DMS153 (cell line): ENCODE measurements around the gene MCM3AP.
"Not testable (repeated sequence)": the region's sequence is repeated elsewhere in the genome, so short reads cannot be mapped to it uniquely, and the experiment has no call there.

Experiments
- DNase-seq: peaks from one replicate; lab custom pipeline; 2025; lab: John Stamatoyannopoulos, UW

Gene MCM3AP

GRCh38 chr21:46203203-46203600 lies 82.2 kb downstream of the MCM3AP start:
- DNase-seq: no peak

DNA sequence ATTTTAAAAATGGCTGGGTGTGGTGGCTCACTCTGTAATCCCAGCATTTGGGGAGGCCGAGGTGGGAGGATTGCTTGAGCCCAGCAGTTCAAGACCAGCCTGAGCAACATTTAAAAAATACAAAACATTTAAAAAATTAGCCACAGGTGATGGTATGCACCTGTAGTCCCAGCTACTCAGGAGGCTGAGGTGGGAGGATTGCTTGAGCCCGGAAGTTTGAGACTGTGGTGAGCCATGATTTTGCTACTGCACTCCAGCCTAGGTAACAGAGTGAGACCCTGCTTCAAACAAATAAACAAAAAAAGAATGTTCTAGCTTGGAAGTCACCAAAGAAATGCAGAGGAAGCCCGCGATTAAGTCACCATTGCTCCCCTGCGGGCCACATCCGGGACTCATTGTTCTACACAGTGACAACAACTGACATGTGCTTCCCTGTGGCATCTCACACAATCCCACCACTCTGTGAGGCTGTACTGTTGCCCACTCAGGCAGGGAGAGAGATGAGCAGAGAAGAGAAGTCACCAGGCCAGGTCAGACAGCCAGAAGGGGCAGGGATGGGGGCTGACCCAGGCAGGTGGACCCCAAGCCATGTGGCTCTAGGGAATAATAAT lies 82.7 kb downstream of the MCM3AP start:
- no peak for DNase-seq

DNA sequence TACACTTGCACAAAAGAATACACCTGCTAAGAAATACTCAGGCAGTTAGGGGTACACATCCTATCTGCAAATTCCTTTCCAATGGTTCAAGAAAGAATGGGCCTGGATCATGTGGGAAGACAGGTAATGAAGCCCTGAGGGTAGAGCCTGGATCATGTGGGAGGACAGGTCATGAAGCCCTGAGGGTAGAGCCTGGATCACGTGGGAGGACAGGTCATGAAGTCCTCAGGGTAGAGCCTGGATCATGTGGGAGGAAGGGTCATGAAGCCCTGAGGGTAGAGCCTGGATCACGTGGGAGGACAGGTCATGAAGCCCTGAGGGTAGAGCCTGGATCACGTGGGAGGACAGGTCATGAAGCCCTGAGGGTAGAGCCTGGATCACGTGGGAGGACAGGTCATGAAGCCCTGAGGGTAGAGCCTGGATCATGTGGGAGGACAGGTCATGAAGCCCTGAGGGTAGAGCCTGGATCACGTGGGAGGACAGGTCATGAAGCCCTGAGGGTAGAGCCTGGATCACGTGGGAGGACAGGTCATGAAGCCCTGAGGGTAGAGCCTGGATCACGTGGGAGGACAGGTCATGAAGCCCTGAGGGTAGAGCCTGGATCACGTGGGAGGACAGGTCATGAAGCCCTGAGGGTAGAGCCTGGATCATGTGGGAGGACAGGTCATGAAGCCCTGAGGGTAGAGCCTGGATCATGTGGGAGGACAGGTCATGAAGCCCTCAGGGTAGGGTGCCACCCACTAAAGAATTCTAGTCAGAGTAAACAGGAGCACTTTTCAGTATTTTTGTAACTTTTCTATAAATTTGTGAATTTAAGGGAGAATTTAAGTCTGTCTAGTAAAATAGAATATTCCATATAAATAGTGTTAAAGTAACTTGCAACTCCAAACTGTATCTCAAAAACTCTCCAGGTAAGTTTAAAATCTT lies 84.3 kb downstream of the MCM3AP start:
- not testable (repeated sequence) for DNase-seq

DNA sequence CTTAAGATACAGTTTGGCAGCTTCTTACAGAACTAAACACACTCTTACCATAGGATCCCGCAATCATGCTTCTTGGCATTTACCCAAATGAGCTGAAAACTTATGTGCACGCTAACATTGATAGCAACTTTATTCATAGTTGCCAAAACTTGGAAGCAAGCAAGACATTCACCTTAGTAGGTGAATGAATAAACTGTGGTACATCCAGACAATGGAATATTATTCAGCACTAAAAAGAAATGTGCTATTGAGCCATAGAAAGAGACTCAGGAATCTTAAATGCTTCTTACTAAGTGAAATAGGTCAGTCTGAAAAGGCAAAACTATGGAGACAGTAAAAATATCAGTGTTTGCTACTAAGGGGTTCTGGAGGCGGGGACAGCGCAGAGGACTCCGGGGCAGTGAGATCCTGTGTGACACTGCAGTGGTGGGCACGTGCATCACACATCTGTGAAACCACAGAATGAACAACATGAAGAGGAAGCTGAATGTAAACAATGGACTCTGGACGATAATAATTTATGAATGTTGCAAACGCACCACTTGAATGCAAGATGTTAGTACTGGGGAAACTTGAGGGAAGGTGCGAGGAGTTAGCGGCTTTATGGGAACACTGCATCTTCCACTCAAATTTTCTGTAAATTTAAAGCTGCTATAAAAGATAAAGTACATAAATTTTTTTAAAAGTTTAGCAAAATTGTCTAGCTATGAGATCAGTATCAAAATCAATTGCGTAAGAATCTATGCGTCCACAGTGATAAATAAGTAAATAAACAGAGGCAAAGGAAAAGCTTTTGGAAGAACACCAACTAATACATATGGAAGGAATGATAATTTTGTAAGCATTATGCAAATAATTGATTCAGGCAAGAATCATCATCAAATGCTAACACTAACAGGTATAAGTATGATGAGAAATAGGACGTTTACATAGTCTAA lies 85.7 kb downstream of the MCM3AP start:
- no peak for DNase-seq

- no peak for DNase-seq
Observed at GRCh38 chr21:46196733-46197132, 88.7 kb downstream of the MCM3AP start.

DNA sequence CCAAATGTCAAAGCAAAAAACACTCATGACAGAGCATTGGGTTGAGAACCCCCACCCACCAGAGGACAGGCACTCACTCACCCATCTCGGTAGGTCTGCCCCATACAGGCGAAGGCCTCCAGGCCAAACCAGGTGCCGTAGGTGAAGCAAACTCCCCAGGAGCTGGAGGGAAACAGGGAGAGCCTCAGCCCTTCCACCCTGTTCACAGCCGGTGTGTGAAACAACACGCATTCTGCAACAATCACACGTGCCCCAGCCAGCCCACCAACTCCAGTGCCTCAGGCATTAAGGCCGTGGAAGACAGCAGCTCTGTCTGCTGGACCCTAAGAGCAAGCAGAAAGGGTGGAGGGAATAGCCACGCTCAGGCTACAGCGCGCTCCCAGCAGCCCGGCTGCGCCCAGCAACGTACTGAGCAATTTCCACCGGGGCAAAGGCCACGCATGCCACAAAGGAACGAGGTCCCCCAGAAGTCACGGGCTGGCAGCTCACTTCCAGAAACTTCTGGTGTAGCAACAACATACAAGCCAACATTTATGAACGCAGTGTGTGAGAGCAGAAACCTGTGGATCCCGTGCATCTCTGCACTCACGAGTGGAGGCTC lies 89.7 kb downstream of the MCM3AP start:
- DNase-seq: no peak

DNA sequence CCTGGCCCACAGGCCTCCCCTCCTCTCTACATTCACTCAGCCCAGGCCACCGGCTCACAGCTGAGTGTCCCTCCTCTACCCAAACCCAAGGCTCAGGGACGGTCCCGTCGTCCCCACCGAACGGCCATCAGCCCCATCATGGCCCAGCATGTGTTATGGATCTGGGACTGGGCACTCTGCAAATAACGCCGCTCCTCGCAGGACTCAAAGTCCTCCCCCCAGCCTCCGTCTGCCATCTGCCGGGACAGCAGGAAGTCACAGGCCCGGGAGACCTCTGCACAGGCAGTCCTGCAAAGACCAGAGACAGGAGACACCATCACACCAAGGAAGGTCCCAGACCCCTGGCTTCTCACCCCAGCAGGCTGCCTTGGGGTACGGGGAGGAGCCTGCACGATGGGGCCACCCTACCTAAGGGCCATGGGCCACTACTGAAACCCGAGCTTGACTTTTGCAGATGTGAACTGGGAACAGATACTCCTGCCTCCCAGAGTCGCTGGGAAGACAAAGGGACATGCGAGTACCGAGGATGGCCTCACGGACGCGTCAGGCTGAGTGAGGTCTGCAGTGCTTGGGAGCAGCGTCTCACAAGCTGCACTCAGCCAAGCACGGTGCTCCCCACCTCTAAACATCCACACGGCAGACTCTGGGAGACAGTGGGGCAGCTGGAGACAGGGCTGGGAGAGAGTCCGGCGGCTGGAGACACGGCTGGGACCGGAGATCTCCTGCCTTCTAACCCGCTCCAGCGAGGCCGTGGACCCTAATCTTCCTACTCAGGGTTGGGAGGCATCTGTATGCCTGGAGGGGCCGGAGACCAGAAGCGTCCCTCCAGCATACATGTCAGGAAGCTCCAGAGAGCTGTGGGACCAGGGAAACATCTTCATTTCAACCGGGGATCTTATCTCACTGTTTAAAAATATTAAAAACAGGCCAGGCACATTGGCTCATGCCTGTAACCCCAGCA lies 90.8 kb downstream of the MCM3AP start:
- no peak for DNase-seq

DNA sequence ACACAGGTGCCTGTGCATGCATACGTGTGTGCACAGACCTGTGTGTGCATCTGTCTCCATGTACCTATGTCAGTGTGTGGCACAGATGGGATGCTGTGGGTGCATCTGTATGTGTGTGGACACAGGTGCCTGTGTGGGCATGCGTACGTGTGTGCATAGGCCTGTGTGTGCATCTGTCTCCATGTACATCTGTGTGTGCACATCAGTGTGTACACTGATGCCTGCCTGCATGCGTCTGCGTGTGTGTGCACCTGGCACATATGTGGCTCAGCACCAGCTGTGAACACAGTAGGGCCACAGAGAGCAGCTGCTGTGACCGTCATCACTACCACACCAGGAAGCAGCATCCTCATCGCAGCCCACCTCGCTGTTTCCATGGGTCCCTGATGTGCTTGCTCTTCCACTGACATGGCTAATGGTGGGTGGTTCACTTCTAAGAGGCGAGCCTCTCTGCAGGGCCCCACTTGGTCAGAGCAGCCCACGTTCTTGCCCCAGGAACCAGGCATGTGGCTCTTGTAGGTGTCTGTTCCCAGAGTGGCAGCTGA lies 91.5 kb downstream of the MCM3AP start:
- DNase-seq: no peak

DNA sequence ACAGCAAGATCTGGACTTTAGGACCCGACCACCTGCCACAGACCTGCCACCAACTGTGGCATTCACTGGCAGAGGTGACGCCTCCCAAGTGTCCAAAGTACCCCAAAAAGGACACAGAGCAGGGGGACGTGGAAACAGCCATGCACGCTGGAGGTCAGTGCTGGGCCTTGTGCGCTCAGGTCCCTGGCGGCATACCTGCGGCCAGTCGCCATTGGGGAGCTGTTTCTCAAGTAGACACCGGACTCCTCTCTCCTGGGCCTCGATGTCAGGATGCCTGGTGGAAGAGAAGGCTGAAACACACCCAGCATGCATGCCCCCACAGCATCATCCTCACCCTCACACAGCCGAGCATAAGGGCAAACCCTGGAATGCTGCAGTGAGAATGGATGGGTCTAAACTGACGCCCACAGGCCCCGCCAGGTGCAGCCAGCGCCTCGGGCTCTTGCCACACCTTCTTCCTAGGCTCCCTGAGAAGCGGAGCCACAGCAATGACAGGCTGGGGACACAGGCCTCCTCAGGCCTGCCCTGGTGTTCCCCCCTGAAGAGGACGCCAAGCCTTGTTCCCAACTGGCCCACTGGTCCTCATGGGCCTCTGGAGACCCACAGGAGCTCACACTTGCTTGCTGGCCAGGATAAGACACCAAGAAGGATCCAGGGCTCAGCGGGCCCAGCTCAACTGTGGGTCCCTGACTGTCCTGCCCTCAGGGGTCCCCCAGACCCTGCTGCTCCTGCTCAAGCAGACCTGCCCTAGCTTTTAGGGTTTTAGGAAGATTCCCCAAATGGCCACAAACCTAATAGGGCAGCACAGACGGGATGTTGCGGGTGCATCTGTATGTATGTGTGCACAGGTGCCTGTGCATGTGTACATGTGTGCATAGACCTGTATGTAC lies 93.5 kb downstream of the MCM3AP start:
- DNase-seq: no peak

DNA sequence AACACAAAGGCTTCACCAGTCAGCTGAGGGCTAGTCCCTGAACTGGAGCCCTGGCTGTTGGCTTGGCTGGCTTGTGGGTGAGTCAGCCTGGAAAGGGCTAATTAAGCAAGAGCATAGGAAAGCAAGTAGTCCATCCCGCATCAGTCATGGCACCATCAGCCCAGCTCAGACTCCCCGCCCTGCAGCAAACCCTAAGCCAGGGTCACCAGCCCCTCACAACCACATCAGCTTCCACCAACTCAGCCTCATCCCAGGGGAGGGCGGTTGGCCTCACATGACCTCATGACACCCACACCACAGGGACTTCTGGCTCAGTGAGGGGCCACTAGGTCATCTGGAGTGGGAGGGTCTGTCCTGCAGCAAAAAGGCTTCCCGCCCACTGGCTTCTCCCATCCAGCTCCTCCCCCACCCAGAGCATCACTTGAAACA lies 94.1 kb downstream of the MCM3AP start:
- no peak for DNase-seq

DNA sequence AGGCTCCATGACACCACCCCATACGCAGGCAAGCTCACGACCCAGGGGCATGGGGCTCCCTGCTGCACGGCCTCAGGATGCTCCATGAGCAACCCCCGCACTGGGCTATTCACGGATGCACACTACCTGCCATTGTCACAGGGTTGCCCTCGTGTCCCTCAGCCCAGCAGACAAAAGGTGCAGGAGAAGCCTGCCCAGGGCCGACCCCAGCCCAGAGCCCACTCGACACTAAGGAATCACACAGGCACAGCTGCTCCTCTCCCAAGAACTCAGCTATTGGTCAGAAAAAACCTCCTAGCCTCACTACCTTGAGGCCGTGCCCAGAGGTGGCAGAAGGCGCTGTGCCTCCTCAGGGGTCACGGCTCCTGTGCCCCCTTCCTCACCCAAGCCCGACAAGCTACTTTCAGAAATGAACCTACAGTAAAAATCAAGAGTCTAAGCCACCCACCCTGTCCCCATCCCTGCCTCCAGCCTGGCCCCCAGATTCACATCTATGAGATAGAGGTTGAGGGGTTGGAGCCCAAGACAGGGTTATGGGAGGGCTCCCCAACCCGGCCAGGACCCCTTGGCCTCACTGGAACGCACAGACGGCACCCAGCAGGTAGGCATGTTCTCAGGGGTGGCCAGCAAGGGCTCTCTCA lies 94.8 kb downstream of the MCM3AP start:
- no peak for DNase-seq

GRCh38 chr21:46189959-46190490 lies 95.4 kb downstream of the MCM3AP start:
- DNase-seq: no peak

GRCh38 chr21:46189213-46189958 lies 96.0 kb downstream of the MCM3AP start:
- DNase-seq: no peak

DNA sequence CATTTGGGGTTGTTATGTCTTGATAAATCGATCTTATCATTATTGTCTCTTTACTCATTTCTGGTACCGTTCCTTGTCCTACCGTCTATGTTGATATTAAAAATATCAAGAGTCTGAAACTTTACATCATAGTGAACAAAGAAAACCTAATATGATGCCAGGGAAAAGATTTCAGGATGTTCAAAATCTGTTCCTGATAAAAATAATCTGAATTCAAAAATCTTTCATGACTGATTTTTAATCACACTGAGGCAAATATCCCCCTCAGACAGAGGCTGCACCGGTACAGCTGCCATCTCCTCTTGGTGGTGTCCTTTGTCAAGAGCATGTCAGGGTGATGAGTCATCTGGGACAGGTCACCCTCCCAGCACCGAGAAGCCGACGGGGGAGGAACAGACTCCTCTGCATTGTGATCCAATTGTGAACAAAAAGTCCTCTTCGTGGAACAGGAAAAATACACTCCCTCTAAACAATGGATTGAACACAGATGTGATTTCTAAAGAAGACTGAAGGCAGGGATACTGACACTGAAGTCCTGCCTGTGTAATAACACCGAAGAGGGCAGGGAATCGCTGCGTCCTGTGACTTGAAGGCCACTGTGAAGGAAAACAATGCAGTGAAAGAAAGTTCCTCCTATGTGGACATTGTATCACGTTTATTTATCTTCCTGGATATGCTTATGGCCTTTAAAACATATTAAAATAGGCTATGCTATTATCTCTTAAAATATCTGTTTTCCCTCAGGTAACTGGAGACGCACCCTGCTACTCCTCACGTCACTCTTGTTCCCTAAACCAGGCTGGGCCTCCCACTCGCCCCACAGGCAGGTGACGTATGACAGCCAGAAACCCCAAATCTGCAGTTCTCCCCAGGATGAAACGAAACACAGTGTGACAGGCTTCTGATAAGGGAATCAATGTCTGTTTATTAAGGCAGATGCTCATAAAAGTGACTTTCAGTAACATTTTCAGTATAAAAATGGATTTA lies 96.9 kb downstream of the MCM3AP start:
- peak; percentile 62 for DNase-seq

- DNase-seq: no peak
Observed at GRCh38 chr21:46187814-46188213, 97.6 kb downstream of the MCM3AP start.

DNA sequence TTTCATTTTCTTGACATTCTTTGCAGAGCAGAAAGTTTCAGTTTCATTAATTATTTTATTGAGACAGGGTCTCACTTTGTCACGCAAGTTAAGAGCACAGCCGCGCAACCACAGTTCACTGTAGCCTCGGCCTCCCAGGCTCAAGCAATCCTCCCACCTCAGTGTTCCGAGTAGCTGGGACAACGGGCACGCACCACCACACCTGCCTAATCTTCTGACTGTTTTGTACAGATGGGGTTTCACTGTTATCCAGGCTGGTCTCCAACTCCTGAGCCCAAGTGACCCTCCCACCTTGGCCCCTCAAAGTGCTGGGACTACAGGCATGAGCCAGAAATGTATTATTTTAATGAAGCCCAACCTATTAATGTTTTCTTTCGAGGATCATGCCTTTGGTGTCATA lies 98.2 kb downstream of the MCM3AP start:
- DNase-seq: no peak

DNA sequence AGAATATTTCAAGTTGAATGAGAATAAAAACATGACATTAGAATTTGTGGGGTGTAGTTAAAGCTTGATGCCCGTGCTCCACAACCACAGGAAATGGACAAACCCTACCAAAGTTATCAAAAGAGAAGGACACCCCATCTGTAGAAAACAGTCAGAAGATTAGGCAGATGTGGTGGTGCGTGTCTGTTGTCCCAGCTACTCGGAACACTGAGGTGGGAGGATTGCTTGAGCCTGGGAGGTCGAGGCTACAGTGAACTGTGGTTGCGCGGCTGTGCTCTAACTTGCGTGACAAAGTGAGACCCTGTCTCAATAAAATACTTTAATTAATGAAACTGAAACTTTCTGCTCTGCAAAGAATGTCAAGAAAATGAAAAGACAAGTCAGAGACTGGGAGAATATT lies 99.7 kb downstream of the MCM3AP start:
- no peak for DNase-seq
